Skeletal muscle cell (primary cell): ENCODE results near the gene CSF2RB.

ENCODE experiments used
- DNase-seq: peaks from one replicate; pipeline ENCODE4 v3.0.0-alpha.2; 2010; ENCODE audit warnings: low read depth
- H3K4me3 ChIP-seq: 2 replicates; pipeline ENCODE4 v1.5.1; 2011; ENCODE audit warnings: low read depth, mild to moderate bottlenecking, control low read depth, low read length, moderate library complexity

CSF2RB gene

GRCh38 chr22:36953239-36954080 lies 40.0 kb downstream of the CSF2RB start:
- no peak overlapping the region for H3K4me3 ChIP-seq
- DNase-seq, result no peak

DNA sequence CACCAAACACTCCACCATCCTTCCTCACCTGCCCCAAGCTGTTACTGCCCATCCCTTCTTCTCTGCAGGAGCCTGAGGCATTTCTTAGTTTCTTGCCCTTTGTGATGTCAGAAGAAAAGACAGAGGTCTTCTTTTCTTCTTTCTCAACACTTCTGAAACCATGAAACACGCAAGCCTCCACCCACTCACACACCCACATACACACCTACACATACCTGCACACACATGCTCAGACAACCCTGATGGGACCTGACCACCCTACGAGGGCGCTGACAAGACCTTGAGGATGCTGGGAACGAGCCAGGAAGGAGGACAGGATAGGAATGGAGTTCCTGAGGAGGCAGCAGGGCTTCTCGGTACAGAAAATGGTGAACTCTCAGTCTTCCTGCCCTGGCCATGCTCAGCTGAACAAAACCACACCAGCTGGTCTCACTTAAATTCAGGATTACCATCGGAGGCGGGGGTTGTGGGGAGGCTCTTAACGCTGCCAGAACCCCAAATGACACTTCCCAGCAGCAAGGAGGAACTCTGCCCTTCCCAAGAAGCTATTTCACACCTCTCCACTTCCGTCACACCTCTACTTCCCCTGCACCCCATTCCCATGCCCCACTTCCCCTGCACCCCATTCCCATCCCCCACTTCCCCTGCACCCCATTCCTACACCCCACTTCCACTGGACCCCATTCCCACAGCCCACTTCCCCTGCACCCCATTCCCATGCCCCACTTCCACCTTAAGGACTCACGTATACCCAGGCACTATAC lies 41.0 kb downstream of the CSF2RB start:
- H3K4me3 ChIP-seq, result no peak overlapping the region
- no peak for DNase-seq

GRCh38 chr22:36955691-36956090 lies 42.3 kb downstream of the CSF2RB start:
- DNase-seq, result no peak
- H3K4me3 ChIP-seq, result no peak overlapping the region

GRCh38 chr22:36958366-36958765 lies 44.9 kb downstream of the CSF2RB start:
- DNase-seq, result no peak

GRCh38 chr22:36961626-36962025 lies 48.2 kb downstream of the CSF2RB start:
- DNase-seq, result no peak
- H3K4me3 ChIP-seq, result no peak overlapping the region

More at GRCh38 chr22:36958366-36958765, 44.9 kb downstream of the CSF2RB start:
- H3K4me3 ChIP-seq, result no peak overlapping the region

DNA sequence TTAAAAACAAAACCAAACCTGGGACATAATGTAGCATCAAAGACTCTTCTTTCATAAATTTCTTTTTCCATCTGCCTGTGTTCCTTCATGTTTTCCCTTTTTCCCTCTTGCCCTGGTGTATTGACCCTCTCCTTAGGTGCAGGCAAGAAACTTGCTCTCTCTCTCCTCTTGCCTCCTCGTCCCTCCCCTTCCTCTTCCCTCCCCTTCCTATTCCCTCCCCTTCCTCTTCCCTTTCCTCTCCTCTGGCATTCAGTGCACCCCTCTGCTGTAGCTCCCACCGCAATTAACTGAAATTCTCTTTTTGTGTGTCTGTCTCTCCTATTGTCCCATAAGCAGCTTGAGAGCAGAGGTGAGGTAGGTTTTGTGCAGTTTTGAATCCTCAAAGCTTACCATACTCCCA lies 49.9 kb downstream of the CSF2RB start:
- no peak overlapping the region for H3K4me3 ChIP-seq
- DNase-seq, result no peak

GRCh38 chr22:36964106-36964505 lies 50.7 kb downstream of the CSF2RB start:
- H3K4me3 ChIP-seq, result no peak overlapping the region
- no peak for DNase-seq

- no peak for DNase-seq
- no peak overlapping the region for H3K4me3 ChIP-seq
These were observed 52.3 kb downstream of the CSF2RB start for GRCh38 chr22:36965696-36966095.

- no peak overlapping the region for H3K4me3 ChIP-seq
- DNase-seq, result no peak
These were observed 53.6 kb downstream of the CSF2RB start for GRCh38 chr22:36966851-36967540.

GRCh38 chr22:36968249-36968964 lies 55.0 kb downstream of the CSF2RB start:
- H3K4me3 ChIP-seq, result no peak overlapping the region
- no peak for DNase-seq

GRCh38 chr22:36971341-36972125 lies 58.1 kb downstream of the CSF2RB start:
- DNase-seq, result no peak
- H3K4me3 ChIP-seq, result no peak overlapping the region

DNA sequence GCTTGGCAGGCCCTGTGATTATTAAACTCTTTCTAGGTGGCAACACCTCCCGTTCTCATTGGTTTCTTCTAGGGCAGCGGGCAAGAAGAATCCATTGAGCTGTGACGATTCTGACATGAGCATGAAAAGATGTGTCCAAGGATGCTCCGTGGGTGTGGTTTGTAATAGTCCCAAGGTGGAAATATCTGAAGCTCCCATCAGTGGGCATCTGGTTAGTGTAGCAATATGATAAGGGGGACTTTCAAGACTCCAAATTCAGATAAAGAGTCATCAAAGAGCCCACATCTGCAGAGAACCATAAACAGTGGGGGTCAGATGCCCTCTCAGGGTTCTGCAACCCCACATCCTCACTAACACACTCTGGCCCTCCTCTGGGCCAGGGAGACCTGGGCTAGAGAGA lies 63.2 kb downstream of the CSF2RB start:
- no peak overlapping the region for H3K4me3 ChIP-seq
- no peak for DNase-seq

- H3K4me3 ChIP-seq, result peak overlapping the region; percentile 38
- DNase-seq, result no peak
These were observed 64.0 kb downstream of the CSF2RB start for GRCh38 chr22:36977401-36977861.

- H3K4me3 ChIP-seq, result peak overlapping the region; percentile 38
These were observed 64.7 kb downstream of the CSF2RB start for GRCh38 chr22:36977947-36978660.

GRCh38 chr22:36979016-36979910 lies 65.8 kb downstream of the CSF2RB start:
- H3K4me3 ChIP-seq, result no peak overlapping the region
- DNase-seq, result no peak

More at GRCh38 chr22:36977947-36978660, 64.7 kb downstream of the CSF2RB start:
- DNase-seq, result peak; percentile 21

- H3K4me3 ChIP-seq, result no peak overlapping the region
- no peak for DNase-seq
These were observed 67.9 kb downstream of the CSF2RB start for GRCh38 chr22:36981247-36981775.

- no peak overlapping the region for H3K4me3 ChIP-seq
- DNase-seq, result no peak
These were observed 68.7 kb downstream of the CSF2RB start for GRCh38 chr22:36982136-36982535.
